GM23338 (cell line): Measurements from ENCODE around the gene SLC17A1. TPM values are rescaled to one million over a fixed set of nuclear protein-coding genes. Genes with fewer than 3 reads are reported as not detected.

Experiments used
- ATAC-seq: fragments of 200-7000 bp; cut with Tn5 transposase; 3 replicates; pipeline ENCODE4 v1.9.1; 2020
- DNase-seq: peaks from one replicate; pipeline ENCODE4 v3.0.0-alpha.2; 2015; ENCODE audit warnings: low spot score
- H2AFZ ChIP-seq: fragments of 200-600 bp; sonication (generic); 2 replicates; pipeline ENCODE4 v1.8.0; 2016; ENCODE audit warnings: antibody characterized with exemption, mild to moderate bottlenecking, moderate library complexity
- H3F3A ChIP-seq: fragments of 200-600 bp; sonication (generic); replicated peaks from 2 replicates; pipeline ENCODE4 v1.8.0; 2017; ENCODE audit warnings: antibody characterized with exemption, mixed run types, low read depth
- H3K27ac ChIP-seq: fragments of 200-600 bp; sonication (generic); 2 replicates; pipeline ENCODE4 v1.6.1; 2016; ENCODE audit warnings: low read depth
- H3K27me3 ChIP-seq: fragments of 200-600 bp; sonication (generic); 2 replicates; pipeline ENCODE4 v1.8.0; 2016; ENCODE audit warnings: mild to moderate bottlenecking, mixed run types, moderate library complexity; ENCODE audit not compliant: insufficient read depth
- H3K36me3 ChIP-seq: fragments of 200-600 bp; sonication (generic); 2 replicates; pipeline ENCODE4 v1.8.0; 2016; ENCODE audit warnings: mild to moderate bottlenecking; ENCODE audit not compliant: insufficient read depth
- H3K4me1 ChIP-seq: fragments of 200-600 bp; sonication (generic); 2 replicates; pipeline ENCODE4 v1.8.0; 2016; ENCODE audit warnings: mild to moderate bottlenecking, moderate library complexity; ENCODE audit not compliant: insufficient read depth
- H3K4me2 ChIP-seq: fragments of 200-600 bp; sonication (generic); 2 replicates; pipeline ENCODE4 v1.7.1; 2017; ENCODE audit warnings: mixed run types
- H3K4me3 ChIP-seq: fragments of 200-600 bp; sonication (generic); 2 replicates; pipeline ENCODE4 v1.6.1; 2016; ENCODE audit warnings: mixed run types
- H3K79me2 ChIP-seq: fragments of 200-600 bp; sonication (generic); replicated peaks from 2 replicates; pipeline ENCODE4 v1.8.0; 2017; ENCODE audit warnings: mild to moderate bottlenecking; ENCODE audit not compliant: insufficient read depth
- H3K9me2 ChIP-seq: fragments of 200-600 bp; sonication (generic); 2 replicates; pipeline ENCODE4 v1.8.0; 2017; ENCODE audit not compliant: insufficient read depth
- H4K20me1 ChIP-seq: fragments of 200-600 bp; sonication (generic); replicated peaks from 2 replicates; pipeline ENCODE4 v1.8.0; 2017; ENCODE audit warnings: mild to moderate bottlenecking; ENCODE audit not compliant: insufficient read depth
- H3K27ac Mint-ChIP-seq: 2 replicates; pipeline ENCODE4 v1.8.0; 2020; ENCODE audit warnings: inconsistent platforms, mild to moderate bottlenecking, moderate library complexity, mixed read lengths
- H3K27me3 Mint-ChIP-seq: 3 replicates; pipeline ENCODE4 v1.8.0; 2022; ENCODE audit warnings: low read depth, mild to moderate bottlenecking, moderate library complexity, mixed read lengths, inconsistent platforms; ENCODE audit not compliant: insufficient read depth, poor library complexity
- H3K36me3 Mint-ChIP-seq: 3 replicates; pipeline ENCODE4 v1.8.0; 2021; ENCODE audit warnings: low read depth, mild to moderate bottlenecking, inconsistent platforms, moderate library complexity, mixed read lengths
- H3K4me1 Mint-ChIP-seq: 3 replicates; pipeline ENCODE4 v1.8.0; 2020; ENCODE audit warnings: mild to moderate bottlenecking, inconsistent platforms, mixed read lengths
- H3K4me3 Mint-ChIP-seq: 3 replicates; pipeline ENCODE4 v1.8.0; 2021; ENCODE audit warnings: moderate library complexity, mild to moderate bottlenecking, inconsistent platforms, mixed read lengths
- H3K9me3 Mint-ChIP-seq: 3 replicates; pipeline ENCODE4 v1.8.0; 2020; ENCODE audit warnings: moderate library complexity, mild to moderate bottlenecking, inconsistent platforms, mixed read lengths
- CREB1 ChIP-seq: fragments of 250-450 bp; sonication (Bioruptor Pico); IDR thresholded peaks from 2 replicates; pipeline ENCODE4 v1.5.0; 2020; ENCODE audit warnings: low read depth, mild to moderate bottlenecking, moderate library complexity
- CTCF ChIP-seq, 2 experiments: fragments of 200-600 bp in 1 of 2; sonication (generic) in 1 of 2; conservative IDR thresholded peaks; 2 replicates each; pipeline versions ENCODE4 v1.5.1 to v1.6.1; 2016 to 2017; ENCODE audit warnings: antibody characterized with exemption in 2 of 2, low read depth in 2 of 2, mild to moderate bottlenecking in 2 of 2, moderate library complexity in 1 of 2
- ETS1 ChIP-seq: IDR thresholded peaks from 2 replicates; pipeline ENCODE4 v1.6.1; 2016; ENCODE audit warnings: antibody characterized with exemption
- EZH2 ChIP-seq: fragments of 200-600 bp; sonication (generic); IDR thresholded peaks from one replicate; pipeline ENCODE4 v1.8.0; 2017; ENCODE audit warnings: antibody characterized with exemption, mild to moderate bottlenecking, low read depth; ENCODE audit not compliant: unreplicated experiment
- EZH2phosphoT487 ChIP-seq: fragments of 200-600 bp; sonication (generic); IDR thresholded peaks from one replicate; pipeline ENCODE4 v1.8.1; 2018; ENCODE audit warnings: antibody characterized with exemption; ENCODE audit not compliant: unreplicated experiment
- JUNB ChIP-seq: IDR thresholded peaks from one replicate; pipeline ENCODE4 v1.6.1; 2016; ENCODE audit warnings: antibody characterized with exemption; ENCODE audit not compliant: unreplicated experiment
- NANOG ChIP-seq: IDR thresholded peaks from 2 replicates; pipeline ENCODE4 v1.6.1; 2016; ENCODE audit warnings: antibody characterized with exemption, borderline replicate concordance
- POLR2AphosphoS5 ChIP-seq: IDR thresholded peaks from 2 replicates; pipeline ENCODE4 v1.6.1; 2016; ENCODE audit warnings: antibody characterized with exemption, low read depth
- REST ChIP-seq: IDR thresholded peaks from one replicate; pipeline ENCODE4 v1.6.1; 2018; ENCODE audit warnings: antibody characterized with exemption; ENCODE audit not compliant: unreplicated experiment
- STAT1 ChIP-seq: IDR thresholded peaks from one replicate; pipeline ENCODE4 v1.6.1; 2016; ENCODE audit warnings: antibody characterized with exemption; ENCODE audit not compliant: unreplicated experiment
- ZNF114 ChIP-seq: fragments of 250-450 bp; sonication (Bioruptor Pico); IDR thresholded peaks from 2 replicates; pipeline ENCODE4 v1.5.0; 2020; ENCODE audit warnings: mild to moderate bottlenecking, moderate library complexity
- ZNF331 ChIP-seq: fragments of 250-450 bp; sonication (Bioruptor Pico); IDR thresholded peaks from 2 replicates; pipeline ENCODE4 v1.5.0; 2020; ENCODE audit warnings: low read depth, mild to moderate bottlenecking, moderate library complexity
- polyA plus RNA-seq: library from polyadenylated mRNA; unstranded; fragments of >200 nt; fragmentation: Nextera tagmentation; extraction: Ambion mirVana; gene quantifications from 2 replicates; pipeline ENCODE4 v1.2.1, GENCODE V29; 2016
- total RNA-seq: library from RNA; depleted of rRNA; stranded (reverse); fragments of >200 nt; shearing (Covaris generic); gene quantifications from 2 replicates; pipeline ENCODE4 v1.2.3, GENCODE V29; 2014

SLC17A1 gene
- total and polyA plus RNA-seq, 2 experiments from 2014 or later = not detected

GRCh38 chr6:25769983-25770382, 61.9 kb downstream of the SLC17A1 start:
- no peaks in the 10 kb centered on the region for H3K9me3 Mint-ChIP-seq
- H3F3A ChIP-seq = no peaks in the 10 kb centered on the region
- TF ChIP-seq ZNF114 (no peak), POLR2AphosphoS5 (no peak), CTCF (conservative IDR thresholded peaks at IDR 0.05; ENCODE audit: low read depth in 2 of 2) (no peak), NANOG (no peak)
- no peak overlapping the region for H2AFZ ChIP-seq
- no peak for ATAC-seq
- no peaks in the 10 kb centered on the region for H3K36me3 Mint-ChIP-seq
- no peak for DNase-seq
- H3K4me3 Mint-ChIP-seq = no peak overlapping the region
- H3K27me3 Mint-ChIP-seq = peaks cover 2% of the 10 kb centered on the region
- H3K27me3 ChIP-seq = no peaks in the 10 kb centered on the region
- H3K4me2 ChIP-seq = no peak overlapping the region
- no peaks in the 10 kb centered on the region for H3K4me1 ChIP-seq
- H3K36me3 ChIP-seq = no peaks in the 10 kb centered on the region
- H3K4me1 Mint-ChIP-seq = no peaks in the 10 kb centered on the region
- no peak overlapping the region for H3K27ac ChIP-seq
- H3K79me2 ChIP-seq = no peaks in the 10 kb centered on the region
- H3K27ac Mint-ChIP-seq = no peak overlapping the region
- H4K20me1 ChIP-seq = no peaks in the 10 kb centered on the region
- no peak overlapping the region for H3K4me3 ChIP-seq
- H3K9me2 ChIP-seq = 0 out of 2 replicates have a peak, but pooled peaks cover 6% of the 10 kb centered on the region

- Mint-ChIP-seq H3K36me3 (no peaks in the 10 kb centered on the region), H3K9me3 (no peaks in the 10 kb centered on the region), H3K4me3 (no peak overlapping the region), H3K27ac (no peak overlapping the region), H3K4me1 (no peaks in the 10 kb centered on the region), H3K27me3 (peaks cover 2% of the 10 kb centered on the region)
- Histone ChIP-seq H3K4me3 (no peak overlapping the region), H3K36me3 (no peaks in the 10 kb centered on the region), H3K79me2 (no peaks in the 10 kb centered on the region), H3K9me2 (0 out of 2 replicates have a peak, but pooled peaks cover 6% of the 10 kb centered on the region), H3K27ac (no peak overlapping the region), H3F3A (no peaks in the 10 kb centered on the region), H3K27me3 (no peaks in the 10 kb centered on the region), H2AFZ (0 out of 2 replicates have a peak overlapping the region, but pooled peaks have one; percentile 38), H3K4me2 (no peak overlapping the region), H4K20me1 (no peaks in the 10 kb centered on the region), H3K4me1 (no peaks in the 10 kb centered on the region)
- no peak for DNase-seq
- ATAC-seq = no peak
- TF ChIP-seq CREB1 (no peak), EZH2 (no peak), NANOG (no peak), STAT1 (no peak), JUNB (no peak), CTCF (conservative IDR thresholded peaks at IDR 0.05; ENCODE audit: low read depth in 2 of 2) (no peak), EZH2phosphoT487 (no peak), REST (no peak), ZNF114 (no peak), ETS1 (no peak), POLR2AphosphoS5 (no peak), ZNF331 (no peak)
These were observed 63.3 kb downstream of the SLC17A1 start for GRCh38 chr6:25768566-25768965.
